IPS-18a (cell line): ENCODE results near the gene BCORL1.

Experiments
- H3K27ac ChIP-seq: one replicate; pipeline ENCODE4 v1.5.1; 2013; ENCODE audit warnings: low read length
- H3K27me3 ChIP-seq: one replicate; pipeline ENCODE4 v1.6.1; 2013; ENCODE audit warnings: mild to moderate bottlenecking, low read length; ENCODE audit not compliant: control insufficient read depth, insufficient read depth
- H3K36me3 ChIP-seq: one replicate; pipeline ENCODE4 v1.6.1; 2013; ENCODE audit warnings: low read depth, low read length; ENCODE audit not compliant: control insufficient read depth
- H3K4me1 ChIP-seq: one replicate; pipeline ENCODE4 v1.6.1; 2013; ENCODE audit warnings: low read depth, low read length; ENCODE audit not compliant: control insufficient read depth
- H3K4me3 ChIP-seq: one replicate; pipeline ENCODE4 v1.5.1; 2013; ENCODE audit warnings: low read length
- H3K9ac ChIP-seq: one replicate; pipeline ENCODE4 v1.6.1; 2013; ENCODE audit warnings: mild to moderate bottlenecking, low read length, moderate library complexity
- H3K9me3 ChIP-seq: one replicate; pipeline ENCODE4 v1.6.1; 2013; ENCODE audit warnings: low read depth, low read length; ENCODE audit not compliant: control insufficient read depth

The BCORL1 gene

GRCh38 chrX:130020661-130021324 is 38.4 kb downstream of the BCORL1 start:
- Histone ChIP-seq H3K27me3 (no peaks in the 10 kb centered on the region), H3K4me3 (no peak overlapping the region), H3K9ac (no peak overlapping the region), H3K9me3 (no peaks in the 10 kb centered on the region), H3K27ac (no peak overlapping the region), H3K36me3 (no peaks in the 10 kb centered on the region), H3K4me1 (no peaks in the 10 kb centered on the region)

GRCh38 chrX:130024127-130024526 is 41.7 kb downstream of the BCORL1 start:
- Histone ChIP-seq H3K4me3 (no peak overlapping the region), H3K9me3 (no peaks in the 10 kb centered on the region), H3K27ac (no peak overlapping the region), H3K36me3 (no peaks in the 10 kb centered on the region), H3K9ac (no peak overlapping the region), H3K4me1 (no peaks in the 10 kb centered on the region), H3K27me3 (no peaks in the 10 kb centered on the region)

GRCh38 chrX:130025256-130025655 is 42.8 kb downstream of the BCORL1 start:
- no peak overlapping the region for H3K27ac ChIP-seq
- no peaks in the 10 kb centered on the region for H3K27me3 ChIP-seq
- no peaks in the 10 kb centered on the region for H3K4me1 ChIP-seq
- no peaks in the 10 kb centered on the region for H3K36me3 ChIP-seq
- H3K4me3 ChIP-seq: no peak overlapping the region
- H3K9me3 ChIP-seq: no peaks in the 10 kb centered on the region
- no peak overlapping the region for H3K9ac ChIP-seq

GRCh38 chrX:130027569-130027968 is 45.1 kb downstream of the BCORL1 start:
- Histone ChIP-seq H3K4me1 (no peaks in the 10 kb centered on the region), H3K4me3 (no peak overlapping the region), H3K27ac (no peak overlapping the region), H3K9ac (no peak overlapping the region), H3K36me3 (no peaks in the 10 kb centered on the region), H3K9me3 (no peaks in the 10 kb centered on the region), H3K27me3 (no peaks in the 10 kb centered on the region)

- Histone ChIP-seq H3K36me3 (no peaks in the 10 kb centered on the region), H3K9me3 (no peaks in the 10 kb centered on the region), H3K27me3 (no peaks in the 10 kb centered on the region)
Observed at GRCh38 chrX:130028196-130028595, 45.8 kb downstream of the BCORL1 start.

GRCh38 chrX:130030826-130031225 is 48.4 kb downstream of the BCORL1 start:
- H3K36me3 ChIP-seq: no peaks in the 10 kb centered on the region

More at GRCh38 chrX:130028196-130028595, 45.8 kb downstream of the BCORL1 start:
- Histone ChIP-seq H3K4me1 (no peaks in the 10 kb centered on the region), H3K4me3 (no peak overlapping the region), H3K27ac (no peak overlapping the region), H3K9ac (no peak overlapping the region)

GRCh38 chrX:130032552-130032951 is 50.1 kb downstream of the BCORL1 start:
- H3K9me3 ChIP-seq: no peaks in the 10 kb centered on the region
- no peak overlapping the region for H3K4me3 ChIP-seq
- H3K9ac ChIP-seq: no peak overlapping the region
- no peaks in the 10 kb centered on the region for H3K4me1 ChIP-seq
- no peak overlapping the region for H3K27ac ChIP-seq
- H3K27me3 ChIP-seq: no peaks in the 10 kb centered on the region
- H3K36me3 ChIP-seq: no peaks in the 10 kb centered on the region

More at GRCh38 chrX:130030826-130031225, 48.4 kb downstream of the BCORL1 start:
- Histone ChIP-seq H3K27me3 (no peaks in the 10 kb centered on the region), H3K4me3 (no peak overlapping the region), H3K27ac (no peak overlapping the region), H3K9ac (no peak overlapping the region), H3K9me3 (no peaks in the 10 kb centered on the region), H3K4me1 (no peaks in the 10 kb centered on the region)

GRCh38 chrX:130034178-130034577 is 51.7 kb downstream of the BCORL1 start:
- Histone ChIP-seq H3K4me1 (no peaks in the 10 kb centered on the region), H3K27ac (no peak overlapping the region), H3K9me3 (no peaks in the 10 kb centered on the region), H3K27me3 (no peaks in the 10 kb centered on the region), H3K4me3 (no peak overlapping the region), H3K36me3 (no peaks in the 10 kb centered on the region), H3K9ac (no peak overlapping the region)

- no peak overlapping the region for H3K9ac ChIP-seq
- H3K9me3 ChIP-seq: no peaks in the 10 kb centered on the region
- no peak overlapping the region for H3K27ac ChIP-seq
- no peaks in the 10 kb centered on the region for H3K27me3 ChIP-seq
- no peak overlapping the region for H3K4me3 ChIP-seq
- no peaks in the 10 kb centered on the region for H3K36me3 ChIP-seq
- no peaks in the 10 kb centered on the region for H3K4me1 ChIP-seq
Observed at GRCh38 chrX:130039847-130040246, 57.4 kb downstream of the BCORL1 start.

- Histone ChIP-seq H3K9me3 (peaks cover 16% of the 10 kb centered on the region), H3K27ac (no peak overlapping the region), H3K36me3 (peaks cover 3% of the 10 kb centered on the region), H3K4me1 (no peaks in the 10 kb centered on the region), H3K27me3 (no peaks in the 10 kb centered on the region), H3K4me3 (no peak overlapping the region), H3K9ac (no peak overlapping the region)
Observed at GRCh38 chrX:130047416-130047815, 65.0 kb downstream of the BCORL1 start.

GRCh38 chrX:130048686-130049222 is 66.3 kb downstream of the BCORL1 start:
- Histone ChIP-seq H3K36me3 (peaks cover 3% of the 10 kb centered on the region), H3K27ac (no peak overlapping the region), H3K9me3 (peaks cover 17% of the 10 kb centered on the region), H3K9ac (no peak overlapping the region), H3K4me3 (no peak overlapping the region), H3K4me1 (no peaks in the 10 kb centered on the region), H3K27me3 (no peaks in the 10 kb centered on the region)

GRCh38 chrX:130049821-130050220 is 67.4 kb downstream of the BCORL1 start:
- no peak overlapping the region for H3K4me3 ChIP-seq
- no peaks in the 10 kb centered on the region for H3K27me3 ChIP-seq
- H3K4me1 ChIP-seq: no peaks in the 10 kb centered on the region
- peaks cover 3% of the 10 kb centered on the region for H3K36me3 ChIP-seq
- H3K27ac ChIP-seq: no peak overlapping the region
- H3K9me3 ChIP-seq: peaks cover 23% of the 10 kb centered on the region
- H3K9ac ChIP-seq: no peak overlapping the region
